Measurements from ENCODE around the gene ACY1.
"Not testable (repeated sequence)": the region's sequence is repeated elsewhere in the genome, so short reads cannot be mapped to it uniquely, and the experiment has no call there.

The ACY1 gene

GRCh38 chr3:51983578-51984268 lies 388 bp downstream of the ACY1 start:
- no peak for DNase-seq (ENCODE audit: low read depth, low spot score)

DNA sequence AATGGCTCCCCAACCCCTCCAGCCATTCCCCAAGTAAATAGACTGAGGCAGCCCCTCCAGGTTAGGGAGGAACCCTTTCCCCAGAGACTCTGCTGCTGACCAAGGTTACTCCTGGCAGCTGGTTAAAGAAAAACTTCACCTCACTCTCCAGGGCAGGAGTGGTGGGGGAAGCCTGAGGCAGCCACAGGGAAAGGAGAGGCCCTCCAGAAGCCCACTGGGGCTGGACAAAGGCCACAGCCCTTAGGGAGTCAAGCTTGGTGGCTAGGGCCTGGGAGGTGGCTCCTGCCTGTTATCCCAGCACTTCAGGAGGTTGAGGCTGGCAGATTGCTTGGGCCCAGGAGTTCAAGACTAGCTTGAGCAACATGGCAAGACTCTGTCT lies 923 bp downstream of the ACY1 start:
- DNase-seq (ENCODE audit: low read depth, low spot score), result no peak

DNA sequence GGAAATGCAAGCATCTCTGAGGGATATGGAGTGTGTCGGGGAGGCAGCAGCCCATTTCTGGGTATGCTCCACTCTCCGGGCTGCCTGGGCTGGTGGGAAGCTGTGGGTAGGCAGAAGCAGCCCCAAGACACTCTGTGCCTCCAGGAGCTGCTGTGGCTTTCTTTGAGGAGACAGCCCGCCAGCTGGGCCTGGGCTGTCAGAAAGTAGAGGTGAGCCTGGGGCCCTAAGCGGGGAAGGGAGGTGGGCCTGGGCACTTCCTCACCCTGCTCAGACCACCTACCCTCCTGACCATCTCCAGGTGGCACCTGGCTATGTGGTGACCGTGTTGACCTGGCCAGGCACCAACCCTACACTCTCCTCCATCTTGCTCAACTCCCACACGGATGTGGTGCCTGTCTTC lies 1.7 kb downstream of the ACY1 start:
- no peak for DNase-seq (ENCODE audit: low read depth, low spot score)

GRCh38 chr3:51986010-51986947 lies 2.9 kb downstream of the ACY1 start:
- DNase-seq (ENCODE audit: low read depth, low spot score), result no peak

- DNase-seq (ENCODE audit: low read depth, low spot score), result no peak
These were observed 4.2 kb downstream of the ACY1 start for GRCh38 chr3:51987568-51987967.

- DNase-seq (ENCODE audit: low read depth, low spot score), result no peak
These were observed 5.2 kb downstream of the ACY1 start for GRCh38 chr3:51988286-51989146.

DNA sequence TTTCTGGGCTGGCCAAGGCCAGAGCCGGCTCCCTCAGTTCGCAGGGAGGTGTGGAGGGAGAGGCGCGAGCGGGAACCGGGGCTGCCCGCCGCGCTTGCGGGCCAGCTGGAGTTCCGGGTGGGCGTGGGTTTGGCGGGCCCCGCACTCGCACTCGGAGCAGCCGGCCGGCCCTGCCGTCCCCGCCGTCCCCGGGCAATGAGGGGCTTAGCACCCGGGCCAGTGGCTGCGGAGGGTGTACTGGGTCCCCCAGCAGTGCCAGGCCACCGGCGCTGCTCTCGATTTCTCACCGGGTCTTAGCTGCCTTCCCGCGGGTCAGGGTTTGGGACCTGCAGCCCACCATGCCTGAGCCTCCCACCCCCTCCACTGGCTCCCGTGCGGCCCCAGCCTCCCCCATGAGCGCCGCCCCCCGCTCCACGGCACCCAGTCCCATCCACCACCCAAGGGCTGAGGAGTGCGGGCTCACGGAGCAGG lies 7.2 kb downstream of the ACY1 start:
- not testable (repeated sequence) for DNase-seq (ENCODE audit: low read depth, low spot score)

- no peak for DNase-seq (ENCODE audit: low read depth, low spot score)
These were observed 8.8 kb downstream of the ACY1 start for GRCh38 chr3:51992017-51992682.

DNA sequence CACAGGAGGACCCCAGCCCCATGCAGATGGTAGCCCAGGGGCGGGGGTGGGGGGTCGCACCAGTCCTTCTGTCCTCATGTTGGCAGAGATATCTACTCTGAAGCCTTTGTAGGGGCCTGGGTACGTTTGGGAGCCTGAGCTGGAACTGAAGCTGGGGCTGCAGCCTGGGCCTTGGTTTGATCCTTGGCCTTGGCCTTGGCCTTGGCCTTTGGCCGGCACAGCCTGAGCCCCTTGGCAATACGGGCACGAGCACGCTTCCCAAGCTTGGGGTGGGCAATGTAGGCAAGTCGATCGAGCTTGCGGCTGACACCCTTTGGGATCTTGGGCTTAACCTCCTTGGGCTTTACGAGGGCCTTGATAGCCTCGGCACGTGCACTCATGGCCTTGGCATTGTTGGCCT lies 10.3 kb downstream of the ACY1 start:
- DNase-seq (ENCODE audit: low read depth, low spot score), result not testable (repeated sequence)

DNA sequence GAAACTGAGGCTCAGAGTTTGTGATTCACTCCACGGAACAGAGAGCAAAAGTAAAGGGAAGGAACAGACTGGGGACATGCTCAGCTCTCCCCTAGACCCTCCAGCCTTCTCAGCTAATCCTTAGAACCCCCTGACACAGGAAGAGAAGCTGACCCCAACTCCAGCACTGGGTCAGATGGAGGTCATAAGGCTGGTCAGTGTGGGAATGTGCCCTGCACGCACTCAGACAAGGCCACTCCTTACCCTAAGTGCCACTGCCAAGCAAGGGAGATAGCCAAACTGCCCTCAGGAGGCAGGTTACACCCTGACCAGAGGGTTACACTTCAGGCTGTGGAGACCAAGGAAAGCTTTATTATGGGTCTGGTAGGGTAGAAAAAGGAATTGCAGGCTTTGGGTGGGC lies 11.2 kb downstream of the ACY1 start:
- DNase-seq (ENCODE audit: low read depth, low spot score), result no peak

DNA sequence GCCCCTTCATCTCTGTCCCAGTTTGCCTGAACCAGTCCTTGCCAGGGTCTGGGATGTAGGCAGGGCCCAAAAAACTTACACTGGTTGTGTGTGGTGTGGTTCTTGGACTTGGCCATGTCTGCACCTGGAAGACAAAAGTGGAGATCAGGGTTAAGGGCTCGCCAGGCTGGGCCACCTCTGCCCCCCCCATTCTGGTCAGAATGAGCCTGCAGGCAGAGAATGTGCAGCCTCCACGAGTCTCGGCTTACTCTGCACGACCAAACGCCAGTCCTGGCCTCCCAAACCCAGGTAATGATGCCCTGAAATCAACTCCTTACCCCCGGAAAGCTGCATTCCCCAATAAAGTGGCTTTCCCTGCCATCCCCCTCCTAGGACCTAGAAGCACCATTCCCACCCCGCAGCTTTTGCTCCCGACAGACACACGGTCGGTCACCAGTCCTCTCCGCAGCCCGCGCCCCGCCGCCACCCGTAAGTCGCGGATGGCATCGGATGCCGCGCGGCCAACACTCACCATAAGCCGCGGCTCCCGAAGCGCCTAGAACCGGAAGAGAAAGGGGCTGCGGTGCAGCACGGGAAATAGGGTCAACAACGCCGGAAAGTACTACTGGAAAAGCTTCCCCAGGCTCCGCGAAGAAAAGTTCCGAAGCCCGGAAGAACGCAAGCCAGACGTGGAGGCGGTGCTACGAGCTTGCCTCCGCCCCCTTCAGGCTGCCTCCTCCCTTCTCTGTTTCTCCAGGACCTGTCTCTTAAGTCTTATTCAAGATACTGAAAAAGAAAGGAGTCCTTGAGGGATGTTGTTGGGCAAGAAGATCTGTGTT lies 12.2 kb downstream of the ACY1 start, which contains the start of gene RPL29:
Gene RPL29, minus strand, starts transcription at position 550 of the 818 bp plus-strand sequence. Its CDS starts 434 bp downstream, at position 116.
- DNase-seq (ENCODE audit: low read depth, low spot score), result peak; percentile 97

DNA sequence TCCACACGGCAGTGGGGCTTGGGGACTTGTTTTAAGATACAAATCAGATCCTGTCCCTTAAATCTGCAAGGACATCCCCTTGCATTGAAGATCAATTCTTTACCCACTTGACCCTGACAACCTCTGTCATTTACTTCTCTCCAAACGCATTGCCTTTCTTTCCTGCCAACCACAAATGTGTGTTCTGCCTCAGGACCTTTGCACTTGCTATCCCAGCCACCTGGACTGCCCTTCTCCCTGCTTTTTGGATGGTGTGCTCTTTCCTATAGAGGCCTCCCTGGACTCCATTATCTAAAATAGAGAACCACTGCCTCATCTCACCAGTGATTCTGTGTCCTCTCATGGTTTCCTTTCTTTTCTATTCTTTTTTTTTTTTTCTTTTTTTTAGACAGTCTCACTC lies 13.8 kb downstream of the ACY1 start:
- DNase-seq (ENCODE audit: low read depth, low spot score), result no peak

- peak; percentile 58 for DNase-seq (ENCODE audit: low read depth, low spot score)
These were observed 14.7 kb downstream of the ACY1 start for GRCh38 chr3:51997935-51998596.

GRCh38 chr3:51998774-51999173 lies 15.4 kb downstream of the ACY1 start:
- DNase-seq (ENCODE audit: low read depth, low spot score), result no peak

DNA sequence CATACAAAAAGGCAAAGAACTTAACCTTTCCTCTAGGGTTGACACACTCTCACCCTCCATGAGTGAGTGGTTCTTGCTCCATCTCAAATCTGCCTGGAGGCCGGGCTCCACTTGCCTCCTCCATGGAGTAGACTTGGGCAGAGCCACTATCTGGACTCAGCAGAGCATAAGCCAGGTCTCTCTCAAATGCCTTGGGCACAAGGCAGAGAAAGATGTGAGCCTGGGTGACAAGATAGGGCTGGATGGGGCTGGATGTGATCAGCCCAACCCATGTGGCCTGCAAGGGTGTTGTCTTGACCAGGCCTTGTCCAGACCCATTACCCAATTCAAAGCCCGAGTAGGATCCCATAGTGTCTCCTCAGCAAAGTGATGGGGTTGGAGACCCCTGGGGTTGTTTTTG lies 16.5 kb downstream of the ACY1 start:
- DNase-seq (ENCODE audit: low read depth, low spot score), result no peak

DNA sequence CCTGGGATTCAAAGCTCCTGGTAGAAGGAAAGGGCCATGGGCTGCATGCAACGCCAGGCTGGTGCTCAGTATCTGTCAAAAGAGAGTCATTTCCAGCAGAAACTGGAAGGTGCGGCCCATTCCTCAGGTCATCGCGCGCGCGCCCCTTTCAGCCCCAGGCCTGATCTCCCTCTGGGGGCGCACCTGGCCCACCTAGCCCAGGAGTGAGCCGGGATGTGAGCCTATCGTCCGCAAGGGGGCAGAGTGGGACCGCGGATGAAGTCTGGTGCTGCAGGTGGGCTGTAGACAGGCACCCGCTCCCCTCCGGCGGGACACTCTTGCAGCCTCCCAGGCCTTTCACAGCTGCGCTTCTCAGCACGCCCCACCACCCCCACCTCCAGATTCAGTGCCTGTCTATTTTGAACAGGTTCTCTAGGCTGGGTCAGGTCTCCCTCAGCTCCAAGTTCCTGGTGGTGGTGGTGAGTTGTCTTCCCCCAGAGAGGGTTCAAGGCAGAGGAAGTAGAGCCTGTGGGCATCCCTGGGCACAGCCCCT lies 18.2 kb downstream of the ACY1 start:
- peak; percentile 85 for DNase-seq (ENCODE audit: low read depth, low spot score)

DNA sequence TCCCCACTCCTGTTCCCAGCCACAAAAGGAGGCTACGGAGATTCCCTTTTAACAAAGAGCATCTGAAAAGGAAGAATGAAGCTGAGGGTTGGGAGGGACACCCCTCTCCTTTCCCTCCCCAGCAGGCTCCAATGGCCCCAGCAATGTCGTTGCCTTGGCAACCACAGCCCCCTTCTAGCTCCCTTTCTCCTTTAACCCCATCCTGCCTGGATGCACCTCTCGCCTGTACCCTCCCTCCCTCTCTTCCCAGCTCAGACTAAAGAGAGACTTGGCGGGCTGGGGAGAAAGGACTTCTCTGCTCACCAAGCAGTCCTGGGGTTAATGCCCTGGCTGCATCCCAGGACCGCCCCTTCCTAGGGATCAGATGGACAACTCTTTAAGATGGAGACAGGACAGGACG lies 19.4 kb downstream of the ACY1 start:
- no peak for DNase-seq (ENCODE audit: low read depth, low spot score)

DNA sequence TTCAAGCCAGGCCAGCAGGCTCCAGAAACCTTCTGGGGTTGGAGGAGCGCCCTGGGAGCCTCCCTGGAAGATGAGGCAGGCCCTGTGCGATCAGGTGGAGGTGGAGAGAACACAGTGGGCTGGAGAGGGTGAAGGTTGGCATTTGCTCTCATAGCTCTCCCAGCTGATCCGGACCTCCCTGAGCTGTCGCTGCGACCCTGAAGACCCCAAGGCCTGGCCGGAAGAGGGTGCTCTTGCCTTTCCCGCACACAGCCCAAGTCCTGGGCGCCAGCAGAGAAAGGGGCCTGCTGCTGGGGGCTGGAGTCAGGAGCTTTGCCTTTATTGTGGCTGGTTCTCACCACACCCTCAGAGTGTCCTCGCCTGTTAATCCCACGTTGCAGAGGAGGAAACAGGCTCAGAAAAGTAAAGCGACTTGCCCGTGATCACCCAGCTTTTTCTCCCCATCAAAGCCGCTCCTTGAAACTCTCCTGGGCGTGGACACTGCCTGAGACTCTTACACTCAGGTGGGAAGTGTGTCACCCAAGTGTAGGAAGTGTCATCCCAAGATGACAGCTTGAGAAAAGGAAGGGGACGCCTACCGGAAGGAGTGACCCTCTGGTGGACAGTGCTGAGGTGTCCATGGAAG lies 20.9 kb downstream of the ACY1 start:
- DNase-seq (ENCODE audit: low read depth, low spot score), result peak; percentile 77

DNA sequence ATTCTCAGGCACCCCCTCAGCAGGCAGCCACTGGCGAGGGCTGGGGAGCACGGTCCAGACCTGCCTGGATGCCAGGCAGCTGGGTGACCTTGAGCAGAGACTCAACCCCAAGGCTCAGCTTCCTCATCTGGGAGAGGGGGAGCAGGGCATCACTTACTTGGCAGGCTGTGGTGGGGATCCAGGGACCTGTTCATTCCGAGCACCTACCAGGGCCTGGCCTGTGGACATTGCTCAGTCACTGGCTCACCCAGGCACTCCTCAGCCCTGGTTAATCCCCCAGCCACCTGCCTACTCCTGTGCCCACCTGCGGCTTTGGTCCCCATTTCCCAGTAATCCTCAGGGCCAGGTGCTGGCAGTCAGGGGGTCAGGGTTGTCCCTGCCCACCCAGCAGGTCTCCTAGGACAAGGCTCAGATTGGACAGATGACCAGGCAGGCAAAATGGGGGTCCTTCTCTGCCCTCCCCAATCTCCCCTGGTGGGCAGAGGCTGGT lies 21.6 kb downstream of the ACY1 start:
- no peak for DNase-seq (ENCODE audit: low read depth, low spot score)

Measured in astrocyte of the hippocampus (primary cell).